GM21367 (cell line): Measurements from ENCODE around the gene NEURL1B.
"Not testable (repeated sequence)": the region's sequence is repeated elsewhere in the genome, so short reads cannot be mapped to it uniquely, and the experiment has no call there.

Experiments used
- ATAC-seq: cut with Tn5 transposase; IDR thresholded peaks from one replicate; pipeline ENCODE4 v1.9.1; 2021; ENCODE audit not compliant: unreplicated experiment

NEURL1B gene

DNA sequence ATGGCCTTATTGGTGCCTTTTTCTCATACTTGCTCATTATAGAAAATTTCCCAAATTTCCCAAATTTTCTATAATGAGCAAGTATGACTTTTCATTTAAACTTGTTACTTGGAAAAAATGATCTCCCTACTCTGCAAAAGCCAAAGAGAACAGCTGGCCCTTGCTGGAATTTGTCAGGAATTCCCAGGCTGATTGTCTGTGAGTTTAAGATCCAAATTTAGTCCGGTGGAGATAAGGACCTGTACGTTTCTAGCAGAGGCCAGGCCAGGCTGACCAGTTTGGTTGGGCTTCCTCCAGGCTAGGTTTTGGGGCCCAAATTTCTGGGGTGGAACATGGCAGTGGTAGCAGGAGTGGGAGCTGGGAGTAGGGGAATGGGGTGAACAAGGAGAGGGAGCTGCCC is 51.9 kb downstream of the NEURL1B start:
- no peak for ATAC-seq

DNA sequence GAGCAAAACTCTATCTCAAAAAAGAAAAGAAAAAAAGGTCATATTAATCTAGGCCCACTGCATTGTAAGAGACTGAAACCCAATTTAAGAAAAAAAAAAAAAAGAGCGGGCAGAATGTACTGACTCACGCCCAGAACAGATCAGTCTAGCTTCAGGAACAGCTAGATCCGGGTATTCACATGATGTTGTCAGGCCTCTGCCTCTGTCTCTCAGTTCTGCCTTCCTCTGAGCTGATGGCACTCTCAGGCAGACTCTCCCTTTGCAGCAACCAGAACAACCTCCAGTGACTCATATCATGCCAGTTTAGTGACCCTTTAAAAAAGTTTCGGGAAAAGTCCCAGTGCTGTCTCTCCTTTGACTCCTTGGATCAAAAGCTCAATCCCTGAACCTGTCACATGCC is 53.0 kb downstream of the NEURL1B start:
- no peak for ATAC-seq

GRCh38 chr5:172694541-172694940 is 53.5 kb downstream of the NEURL1B start:
- no peak for ATAC-seq

GRCh38 chr5:172695232-172696054 is 54.4 kb downstream of the NEURL1B start:
- ATAC-seq = no peak

DNA sequence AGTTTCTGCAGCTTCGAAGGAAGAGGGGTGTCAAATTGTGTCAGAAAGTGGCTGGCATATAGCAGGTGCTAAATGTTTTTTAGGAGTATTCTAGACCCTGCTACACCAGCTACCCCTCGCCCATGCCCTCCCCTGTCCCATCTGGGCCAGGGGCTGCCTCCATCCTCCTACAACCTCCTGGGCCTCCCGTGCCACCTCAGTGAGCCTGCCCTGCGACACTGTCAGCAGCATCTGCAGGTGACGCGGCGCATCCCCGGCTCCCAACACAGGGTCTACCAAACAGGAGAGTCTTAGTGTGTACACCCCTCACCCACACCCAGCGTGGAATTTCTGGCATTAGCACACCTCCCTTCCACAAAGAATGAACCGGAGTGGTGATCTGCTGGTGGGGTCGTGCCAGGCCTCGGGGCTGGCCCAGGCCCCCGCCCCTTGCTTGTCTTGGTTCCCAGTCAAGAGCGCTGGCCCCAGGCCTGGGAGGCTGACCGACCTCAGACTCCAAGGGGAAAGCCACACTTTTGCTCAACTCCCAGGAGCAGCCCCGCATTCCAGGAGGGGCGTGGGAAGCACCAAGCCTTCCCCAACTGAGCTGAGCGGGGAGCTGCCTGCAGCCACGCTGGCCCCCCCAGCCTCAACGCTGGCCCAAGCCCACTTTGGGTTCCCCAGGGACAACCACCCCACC is 55.2 kb downstream of the NEURL1B start:
- no peak for ATAC-seq

GRCh38 chr5:172697123-172698121 is 56.4 kb downstream of the NEURL1B start:
- no peak for ATAC-seq

DNA sequence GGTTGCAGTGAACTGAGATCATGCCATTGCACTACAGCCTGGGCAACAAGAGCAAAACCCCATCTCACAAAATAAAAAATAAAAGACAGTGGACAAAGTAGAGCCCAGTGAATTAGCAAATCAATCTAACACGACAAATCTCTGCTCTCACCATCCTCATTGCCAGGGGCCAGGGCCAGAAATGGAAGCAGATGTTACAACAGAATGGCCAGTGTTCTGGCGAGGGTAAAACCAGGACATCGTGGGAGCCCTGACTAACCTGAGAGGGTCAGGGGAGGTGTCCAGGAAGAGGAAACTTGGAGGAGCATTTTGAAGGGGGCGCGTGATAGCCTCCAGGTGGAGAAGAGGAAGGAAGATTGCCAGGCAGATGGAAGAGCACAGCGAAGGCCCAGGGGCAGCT is 58.4 kb downstream of the NEURL1B start:
- no peak for ATAC-seq

DNA sequence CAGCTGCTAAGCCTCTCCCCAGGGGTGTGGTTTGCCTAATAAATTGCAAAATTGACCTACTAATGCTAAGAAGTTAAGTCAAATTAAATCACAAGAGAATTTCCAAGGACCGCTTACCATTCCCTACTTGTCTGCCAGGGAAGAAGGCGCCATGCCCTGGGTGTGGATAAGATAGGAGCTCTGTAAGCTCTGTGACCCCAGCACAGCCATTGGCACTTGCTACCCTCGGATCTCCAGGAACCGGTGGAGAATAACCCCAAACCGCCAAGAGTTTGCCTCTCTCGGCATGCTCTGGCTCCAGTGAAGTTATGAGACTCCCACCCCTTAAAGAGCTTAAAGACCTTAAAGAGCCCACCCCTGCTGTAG is 58.9 kb downstream of the NEURL1B start:
- ATAC-seq = no peak

GRCh38 chr5:172700365-172701290 is 59.6 kb downstream of the NEURL1B start:
- ATAC-seq = no peak

- ATAC-seq = no peak
Measured at GRCh38 chr5:172701291-172701656, 60.2 kb downstream of the NEURL1B start.

DNA sequence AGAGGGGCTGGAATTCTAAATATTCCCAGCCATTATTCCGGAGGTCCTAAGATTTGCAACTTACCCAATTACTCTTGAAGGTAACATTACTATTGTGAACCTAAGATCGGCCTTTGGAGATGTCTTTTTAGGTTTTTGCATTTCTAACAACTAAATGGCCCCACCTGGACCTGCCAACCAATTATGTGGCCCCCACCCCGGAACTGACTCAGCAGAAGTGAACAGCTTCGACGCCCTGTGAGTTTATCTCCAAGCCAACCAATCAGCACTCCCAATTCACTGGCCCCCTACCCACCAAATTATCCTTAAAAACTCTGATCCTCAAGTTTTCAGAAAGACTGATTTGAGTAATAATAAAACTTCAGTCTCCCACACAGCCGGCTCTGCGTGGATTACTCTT is 62.9 kb downstream of the NEURL1B start:
- ATAC-seq = no peak

GRCh38 chr5:172705576-172706084 is 64.6 kb downstream of the NEURL1B start:
- ATAC-seq = no peak

- no peak for ATAC-seq
Measured at GRCh38 chr5:172706796-172707195, 65.7 kb downstream of the NEURL1B start.

- ATAC-seq = no peak
Measured at GRCh38 chr5:172707285-172708182, 66.5 kb downstream of the NEURL1B start.

DNA sequence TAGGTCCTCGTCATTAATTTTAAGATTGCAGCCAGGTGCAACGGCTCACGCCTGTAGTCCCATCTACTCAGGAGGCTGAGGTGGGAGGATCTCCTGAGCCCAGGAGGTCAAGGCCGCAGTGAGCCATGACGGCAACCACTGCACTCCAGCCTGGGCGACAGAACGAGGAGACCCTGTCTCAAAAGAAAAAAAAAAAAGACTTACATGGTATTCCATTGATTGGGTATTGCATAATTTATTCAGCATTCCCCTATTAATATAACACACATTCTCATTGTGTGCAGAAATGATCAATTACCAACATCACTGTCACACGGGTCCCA is 67.1 kb downstream of the NEURL1B start:
- no peak for ATAC-seq

- ATAC-seq = no peak
Measured at GRCh38 chr5:172710676-172711075, 69.6 kb downstream of the NEURL1B start.

DNA sequence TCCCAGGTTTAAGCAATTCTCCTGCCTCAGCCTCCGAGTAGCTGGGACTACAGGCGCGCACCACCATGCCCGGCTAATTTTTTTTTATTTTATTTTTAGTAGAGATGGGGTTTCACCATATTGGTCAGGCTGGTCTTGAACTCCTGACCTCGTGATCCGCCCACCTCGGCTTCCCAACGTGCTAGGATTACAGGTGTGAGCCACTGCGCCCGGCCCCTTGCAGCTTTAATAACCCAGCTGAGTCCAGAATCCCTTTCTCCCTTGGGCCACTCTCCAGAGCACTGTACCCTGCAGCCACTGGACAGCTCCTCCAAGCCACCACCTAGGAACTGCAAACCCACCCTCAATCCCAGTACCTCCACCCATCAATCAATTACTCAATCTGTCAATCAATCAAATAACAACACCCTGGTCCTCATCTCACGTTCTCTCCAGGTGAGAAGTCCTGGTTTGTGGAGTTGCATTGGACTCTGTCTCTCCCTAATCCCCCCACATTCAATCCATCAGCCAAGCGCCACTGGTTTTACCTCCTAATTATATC is 70.3 kb downstream of the NEURL1B start:
- ATAC-seq = not testable (repeated sequence)

DNA sequence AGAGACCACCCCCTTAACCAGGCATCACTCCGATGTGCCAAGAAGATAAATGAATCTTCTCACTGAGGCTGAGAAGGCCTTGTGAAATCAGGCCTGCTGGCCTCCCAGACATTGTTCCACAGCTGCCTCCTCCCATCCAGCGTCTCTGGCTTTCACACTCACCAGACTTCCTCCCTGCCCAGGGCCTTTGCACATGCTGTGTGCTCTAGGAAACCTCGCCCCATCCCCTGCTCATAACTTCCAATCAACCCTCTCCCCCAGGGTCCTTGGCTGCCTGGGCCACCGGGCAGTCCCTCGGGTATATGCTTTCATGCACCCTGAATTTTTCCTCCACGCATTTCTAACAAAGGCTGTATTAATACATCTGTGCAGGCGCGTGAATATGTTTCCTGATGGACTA is 71.5 kb downstream of the NEURL1B start:
- no peak for ATAC-seq
